IMR-90 (cell line): Measurements from ENCODE around the gene PDE6A. TPM values are rescaled to one million over a fixed set of nuclear protein-coding genes. Genes with fewer than 3 reads are reported as not detected.

Source experiments
- ATAC-seq: fragments of 200-7000 bp; cut with Tn5 transposase; 2 replicates; pipeline ENCODE4 v1.9.1; 2020; ENCODE audit warnings: low read depth, mild to moderate bottlenecking, moderate library complexity
- BruUV-seq: library from RNA; stranded (reverse); fragments of 400-500 nt; replicated peaks from 2 replicates; lab custom pipeline; 2021; lab: Mats Ljungman, UMichigan
- CTCF ChIA-PET: fragments of 300-600 bp; formaldehyde crosslinking; extraction: SDS; loops from one replicate; lab custom pipeline; 2021; ENCODE audit warnings: antibody characterized with exemption; lab: Yijun Ruan, JAX
- POLR2A ChIA-PET: fragments of 300-600 bp; sonication (Branson Sonifier 250); formaldehyde crosslinking; loops from one replicate; lab custom pipeline; 2022; ENCODE audit warnings: antibody characterized with exemption; ENCODE audit not compliant: unreplicated experiment; lab: Charles Lee
- DNase-seq: peaks from one replicate; pipeline ENCODE4 v3.0.0; 2013
- H2AFZ ChIP-seq: replicated peaks from 2 replicates; pipeline ENCODE3; 2013; ENCODE audit warnings: low read length, mild to moderate bottlenecking; ENCODE audit not compliant: poor library complexity
- H2AK5ac ChIP-seq: 2 replicates; pipeline ENCODE4 v1.6.1; 2013; ENCODE audit warnings: low read depth, low read length, inconsistent platforms
- H2AK9ac ChIP-seq: replicated peaks from 2 replicates; pipeline ENCODE3; 2013; ENCODE audit warnings: mild to moderate bottlenecking, low read depth, low read length, moderate library complexity; ENCODE audit not compliant: poor library complexity
- H2BK120ac ChIP-seq: 2 replicates; pipeline ENCODE4 v1.6.1; 2013; ENCODE audit warnings: low read depth, low read length, inconsistent platforms
- H2BK15ac ChIP-seq: 3 replicates; pipeline ENCODE4 v1.6.1; 2013; ENCODE audit warnings: low read depth, low read length, inconsistent platforms
- H2BK20ac ChIP-seq: 2 replicates; pipeline ENCODE4 v1.6.1; 2013; ENCODE audit warnings: low read depth, mild to moderate bottlenecking, inconsistent platforms, low read length, moderate library complexity
- H2BK5ac ChIP-seq: 2 replicates; pipeline ENCODE4 v1.6.1; 2013; ENCODE audit warnings: mild to moderate bottlenecking, low read depth, low read length, inconsistent platforms; ENCODE audit not compliant: poor library complexity, severe bottlenecking
- H3K14ac ChIP-seq: replicated peaks from 2 replicates; pipeline ENCODE4 v1.6.1; 2013; ENCODE audit warnings: low read depth, low read length, inconsistent platforms
- H3K18ac ChIP-seq: 2 replicates; pipeline ENCODE4 v1.6.1; 2013; ENCODE audit warnings: low read depth, low read length, control low read depth
- H3K23ac ChIP-seq: 2 replicates; pipeline ENCODE4 v1.6.1; 2013; ENCODE audit warnings: low read depth, low read length, inconsistent platforms
- H3K27ac ChIP-seq: 2 replicates; pipeline ENCODE4 v1.5.1; 2013; ENCODE audit warnings: mild to moderate bottlenecking, control low read depth, low read length; ENCODE audit not compliant: insufficient read depth
- H3K27me3 ChIP-seq: 2 replicates; pipeline ENCODE4 v1.6.1; 2013; ENCODE audit warnings: low read length; ENCODE audit not compliant: control insufficient read depth, insufficient read depth
- H3K36me3 ChIP-seq: 2 replicates; pipeline ENCODE4 v1.6.1; 2013; ENCODE audit warnings: low read length, mixed read lengths; ENCODE audit not compliant: control insufficient read depth, insufficient read depth
- H3K4ac ChIP-seq: 2 replicates; pipeline ENCODE4 v1.6.1; 2013; ENCODE audit warnings: low read depth, low read length, inconsistent platforms
- H3K4me1 ChIP-seq: 2 replicates; pipeline ENCODE4 v1.6.1; 2013; ENCODE audit warnings: low read length, mixed read lengths; ENCODE audit not compliant: control insufficient read depth, insufficient read depth
- H3K4me2 ChIP-seq: 2 replicates; pipeline ENCODE4 v1.6.1; 2013; ENCODE audit warnings: low read depth, mild to moderate bottlenecking, control low read depth, low read length, moderate library complexity
- H3K4me3 ChIP-seq: 2 replicates; pipeline ENCODE4 v1.5.1; 2013; ENCODE audit warnings: low read depth, mild to moderate bottlenecking, control low read depth, low read length, moderate library complexity; ENCODE audit not compliant: insufficient read depth
- H3K56ac ChIP-seq: 2 replicates; pipeline ENCODE4 v1.6.1; 2013; ENCODE audit warnings: low read length, inconsistent platforms; ENCODE audit not compliant: insufficient read depth; ENCODE audit errors: extremely low read depth
- H3K79me1 ChIP-seq, 2 experiments: 2 replicates each; pipeline ENCODE4 v1.6.1; 2013; ENCODE audit warnings: low read length in 2 of 2, inconsistent platforms in 1 of 2, low read depth in 1 of 2
- H3K9ac ChIP-seq: 2 replicates; pipeline ENCODE4 v1.6.1; 2013; ENCODE audit warnings: low read depth, low read length, control low read depth
- H3K9me1 ChIP-seq: 2 replicates; pipeline ENCODE4 v1.6.1; 2013; ENCODE audit warnings: low read length, inconsistent platforms; ENCODE audit not compliant: insufficient read depth
- H3K9me3 ChIP-seq: 2 replicates; pipeline ENCODE4 v1.6.1; 2013; ENCODE audit warnings: low read length; ENCODE audit not compliant: control insufficient read depth, insufficient read depth
- H4K20me1 ChIP-seq: 2 replicates; pipeline ENCODE4 v1.6.1; 2013; ENCODE audit warnings: low read length, inconsistent platforms; ENCODE audit not compliant: insufficient read depth
- H4K5ac ChIP-seq: 2 replicates; pipeline ENCODE4 v1.6.1; 2013; ENCODE audit warnings: mild to moderate bottlenecking, low read depth, low read length, control low read depth
- H4K8ac ChIP-seq, 2 experiments: 2 replicates each; pipeline ENCODE4 v1.6.1; 2013; ENCODE audit warnings: low read depth in 2 of 2, low read length in 2 of 2, control low read depth in 1 of 2, inconsistent platforms in 1 of 2
- H4K91ac ChIP-seq: 2 replicates; pipeline ENCODE4 v1.6.1; 2013; ENCODE audit warnings: low read depth, low read length, inconsistent platforms; ENCODE audit not compliant: insufficient read depth
- BHLHE40 ChIP-seq: fragments of 150-350 bp; IDR thresholded peaks from 2 replicates; pipeline ENCODE4 v1.6.1; 2016; ENCODE audit warnings: mild to moderate bottlenecking, low read depth, low read length
- CEBPB ChIP-seq: IDR thresholded peaks from 2 replicates; pipeline ENCODE4 v1.6.1; 2012; ENCODE audit warnings: low read depth, low read length, improper control_type of control experiment
- CHD1 ChIP-seq: IDR thresholded peaks from 2 replicates; pipeline ENCODE4 v1.6.1; 2012; ENCODE audit warnings: low read depth, low read length, improper control_type of control experiment
- CTCF ChIP-seq: conservative IDR thresholded peaks from 2 replicates; pipeline ENCODE4 v1.5.1; 2012; ENCODE audit warnings: mild to moderate bottlenecking, low read depth, low read length, improper control_type of control experiment
- ELK1 ChIP-seq: fragments of 150-350 bp; IDR thresholded peaks from 2 replicates; pipeline ENCODE4 v1.6.1; 2016; ENCODE audit warnings: low read depth, mild to moderate bottlenecking, low read length, moderate library complexity, borderline replicate concordance
- FOS ChIP-seq: fragments of 150-350 bp; IDR thresholded peaks from 2 replicates; pipeline ENCODE4 v1.6.1; 2016; ENCODE audit warnings: low read depth, low read length
- MAFK ChIP-seq: IDR thresholded peaks from 2 replicates; pipeline ENCODE4 v1.6.1; 2012; ENCODE audit warnings: low read depth, low read length, improper control_type of control experiment
- MAZ ChIP-seq: IDR thresholded peaks from 2 replicates; pipeline ENCODE4 v1.6.1; 2012; ENCODE audit warnings: low read depth, mild to moderate bottlenecking, low read length, improper control_type of control experiment, moderate library complexity, borderline replicate concordance
- MXI1 ChIP-seq: IDR thresholded peaks from 2 replicates; pipeline ENCODE4 v1.6.1; 2012; ENCODE audit warnings: low read depth, mild to moderate bottlenecking, low read length, moderate library complexity, borderline replicate concordance
- NFE2L2 ChIP-seq: fragments of 150-350 bp; IDR thresholded peaks from 2 replicates; pipeline ENCODE4 v1.6.1; 2016; ENCODE audit warnings: low read depth, mild to moderate bottlenecking, low read length
- POLR2A ChIP-seq: IDR thresholded peaks from 2 replicates; pipeline ENCODE4 v1.6.1; 2012; ENCODE audit warnings: mild to moderate bottlenecking, low read depth, low read length
- RAD21 ChIP-seq: IDR thresholded peaks from 2 replicates; pipeline ENCODE4 v1.6.1; 2012; ENCODE audit warnings: low read length, improper control_type of control experiment
- RCOR1 ChIP-seq: IDR thresholded peaks from 2 replicates; pipeline ENCODE4 v1.6.1; 2012; ENCODE audit warnings: mild to moderate bottlenecking, low read length, improper control_type of control experiment; ENCODE audit not compliant: insufficient replicate concordance
- RFX5 ChIP-seq: IDR thresholded peaks from 2 replicates; pipeline ENCODE4 v1.8.0; 2012; ENCODE audit warnings: low read depth, mild to moderate bottlenecking, low read length, moderate library complexity
- SMC3 ChIP-seq: fragments of 150-350 bp; IDR thresholded peaks from 2 replicates; pipeline ENCODE4 v1.6.1; 2016; ENCODE audit warnings: low read depth, mild to moderate bottlenecking, antibody characterized with exemption, low read length, moderate library complexity
- WGBS, 2 experiments: methylation state at CpG; one replicate each; pipeline versions ENCODE4 v1.1.5 to v1.1.7; 2013; ENCODE audit warnings: missing lambda C conversion rate in 2 of 2; ENCODE audit not compliant: insufficient read length in 1 of 2; ENCODE audit errors: extremely low coverage in 2 of 2; 5-methylcytosine and 5-hydroxymethylcytosine counted together
- dilution Hi-C: fragments of 300-500 bp; cut with HindIII; formaldehyde crosslinking; loops from one replicate; pipeline ENCODE4 v1.14.3; 2018; ENCODE audit warnings: low sequenced_read_pairs; ENCODE audit not compliant: unreplicated experiment
- in situ Hi-C: fragments of 300-500 bp; cut with MboI; formaldehyde crosslinking; loops from 3 replicates; pipeline ENCODE4 v1.14.3; 2019; ENCODE audit warnings: low sequenced_read_pairs, inconsistent platforms, mixed read lengths
- intact Hi-C: fragments of 100-400 bp; cut with micrococcal nuclease; formaldehyde crosslinking; loops from 2 replicates; pipeline ENCODE4 v1.10.0; 2022
- polyA plus RNA-seq, 3 experiments: library from polyadenylated mRNA; depleted of rRNA; stranded (reverse); fragments of >200 nt; gene quantifications; 2 replicates each; pipeline ENCODE4 v1.2.3, GENCODE V29; 2012; ENCODE audit warnings: low replicate concordance in 1 of 3
- total RNA-seq: library from RNA; depleted of rRNA; stranded (reverse); fragments of >200 nt; gene quantifications from 2 replicates; pipeline ENCODE4 v1.2.3, GENCODE V29; 2012
- TF ChIP-seq, protein P1 (sequence below): fragments of 150-350 bp; IDR thresholded peaks from 2 replicates; pipeline ENCODE4 v1.6.1; 2017; ENCODE audit warnings: mild to moderate bottlenecking, antibody characterized with exemption, low read length, low read depth

The PDE6A gene
- total and polyA plus RNA-seq, 2 of the 4 experiments (the other 2 are of a cell fraction), result not detected

- no peak overlapping the region for H3K4me2 ChIP-seq
These were observed 91.3 kb downstream of the PDE6A start for GRCh38 chr5:149853331-149853648.

More at GRCh38 chr5:149853331-149853648, 91.3 kb downstream of the PDE6A start:
- no peaks in the 10 kb centered on the region for H3K9me1 ChIP-seq
- 0% methylated on average over 2 of the region's 4 CpGs; no CpG with 5 or more reads in 1 of the 2 experiments for WGBS, 2 experiments
- H4K20me1 ChIP-seq, result no peaks in the 10 kb centered on the region
- no peak overlapping the region for H2BK15ac ChIP-seq
- H3K9me3 ChIP-seq, result no peaks in the 10 kb centered on the region
- dilution Hi-C loops, result no loop called here
- no peak overlapping the region for H2AK5ac ChIP-seq
- no peaks in the 10 kb centered on the region for H3K36me3 ChIP-seq
- intact Hi-C loops, result loop anchor here (1.0 to 5.0 kb wide), 2 partner anchors 16 to 109 kb away; partner anchors contain the start of gene SLC26A2
- no peak overlapping the region for H3K23ac ChIP-seq
- in situ Hi-C loops, result no loop called here
- H3K27me3 ChIP-seq, result peaks cover 41% of the 10 kb centered on the region
- no peak overlapping the region for H4K91ac ChIP-seq
- no peak overlapping the region for H4K8ac ChIP-seq
- H2BK5ac ChIP-seq, result no peak overlapping the region
- peaks cover 2% of the 10 kb centered on the region; the same call in 1 of the 2 replicates for H3K4me1 ChIP-seq
- no peaks in the 10 kb centered on the region for H3K79me1 ChIP-seq
- no peak overlapping the region for H2BK20ac ChIP-seq
- no peak overlapping the region for H3K4me3 ChIP-seq
- CTCF ChIA-PET, result interaction anchor here (0.6 to 3.8 kb wide), 16 partner anchors 9 to 210 kb away, joined by 3 to 30 read pairs (median 4); partner anchors contain the start of gene SLC26A2
- no peak overlapping the region for H3K14ac ChIP-seq
- no peak overlapping the region for H2BK120ac ChIP-seq
- peak; percentile 44 for ATAC-seq
- no peak overlapping the region for H2AK9ac ChIP-seq
- H3K18ac ChIP-seq, result no peak overlapping the region
- H3K56ac ChIP-seq, result no peak overlapping the region
- no peak overlapping the region for H4K5ac ChIP-seq
- BruUV-seq, result no TSS peak
- no peak overlapping the region for H3K4ac ChIP-seq
- DNase-seq, result no peak
- POLR2A ChIA-PET, result no interaction called here
- H3K27ac ChIP-seq, result no peak overlapping the region
- no peak for TF ChIP-seq FOS
- no peak for TF ChIP-seq RAD21
- no peak for TF ChIP-seq POLR2A
- TF ChIP-seq, protein P1, sequence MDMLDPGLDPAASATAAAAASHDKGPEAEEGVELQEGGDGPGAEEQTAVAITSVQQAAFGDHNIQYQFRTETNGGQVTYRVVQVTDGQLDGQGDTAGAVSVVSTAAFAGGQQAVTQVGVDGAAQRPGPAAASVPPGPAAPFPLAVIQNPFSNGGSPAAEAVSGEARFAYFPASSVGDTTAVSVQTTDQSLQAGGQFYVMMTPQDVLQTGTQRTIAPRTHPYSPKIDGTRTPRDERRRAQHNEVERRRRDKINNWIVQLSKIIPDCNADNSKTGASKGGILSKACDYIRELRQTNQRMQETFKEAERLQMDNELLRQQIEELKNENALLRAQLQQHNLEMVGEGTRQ, result no peak
- TF ChIP-seq MAFK, result no peak
- TF ChIP-seq MXI1, result no peak
- no peak for TF ChIP-seq CEBPB
- no peak for TF ChIP-seq RFX5
- TF ChIP-seq CTCF, result no peak
- TF ChIP-seq MAZ, result no peak
- no peak for TF ChIP-seq BHLHE40
- no peak for TF ChIP-seq ELK1
- TF ChIP-seq CHD1, result no peak
- TF ChIP-seq RCOR1, result no peak
- TF ChIP-seq SMC3, result no peak
- TF ChIP-seq NFE2L2, result no peak
- peak overlapping the region; percentile 64 for H2AFZ ChIP-seq
- no peak overlapping the region for H3K9ac ChIP-seq
